ENCODE measurements around the gene STIP1. TPM values are rescaled to one million over a fixed set of nuclear protein-coding genes. Genes with fewer than 3 reads are reported as not detected.

The STIP1 gene
- total RNA-seq, 1 experiment from 2014 or later, result 336 TPM

- H3K9me3 ChIP-seq (ENCODE audit: control insufficient read depth in 1 of 2, insufficient read depth in 1 of 2, low read depth in 1 of 2, low read length in 2 of 2), result no peaks in the 10 kb centered on the region
- H3K27ac ChIP-seq (ENCODE audit: low read depth, low read length), result no peak overlapping the region; the same call in 1 of the 2 replicates
- H4K20me1 ChIP-seq (ENCODE audit: insufficient read depth), result no peaks in the 10 kb centered on the region
- peak overlapping the region in 1 of 2 experiments; percentile 62; a peak in 1 of 4 replicates for H3K4me3 ChIP-seq (replicated peaks in 1 of 2; ENCODE audit: low read depth in 1 of 2, low read length in 2 of 2)
- peak overlapping the region; percentile 85; the same call in 1 of the 2 replicates for H3K4me2 ChIP-seq (ENCODE audit: low read length)
- H3K4me1 ChIP-seq (ENCODE audit: control insufficient read depth in 1 of 2, insufficient read depth in 2 of 2, low read length in 2 of 2), result peaks cover 24 to 61% of the 10 kb centered on the region in 2 experiments
- ChIA-PET RAD21 (ENCODE audit: low non-redundant PET in 1 of 2, low total read pairs in 2 of 2, uncharacterized antibody in 2 of 2, unreplicated experiment in 2 of 2) (no interaction called here), POLR2A (interaction anchor here (3.1 kb wide), 1 partner anchor 8 kb away, joined by 11 read pairs; the partner anchor contains the start of gene FKBP2), CTCF (interaction anchor here (0.8 to 1.5 kb wide), 2 partner anchors 71 to 85 kb away, joined by 3 read pairs; partner anchors contain the start of genes PRDX5 and TRMT112)
- H3K79me2 ChIP-seq (ENCODE audit: insufficient read depth, low read length), result peaks cover 8% of the 10 kb centered on the region
- 0 out of 4 replicates have a peak, but pooled peaks cover 0 to 7% of the 10 kb centered on the region in 2 experiments for H3K36me3 ChIP-seq (ENCODE audit: control insufficient read depth in 1 of 2, insufficient read depth in 2 of 2, low read length in 2 of 2)
- intact Hi-C loops (cut with micrococcal nuclease), result no loop called here
- ATAC-seq (no peak), DNase-seq (ENCODE audit: low read depth, low spot score) (no peak)
- no peaks in the 10 kb centered on the region for H3K9me2 ChIP-seq (ENCODE audit: insufficient read depth)
- no peak overlapping the region for H2AFZ ChIP-seq (ENCODE audit: low read depth, low read length, poor library complexity, severe bottlenecking)
- no peak for TF ChIP-seq SRF (IDR thresholded peaks at IDR 0.05; ENCODE audit: low read depth)
- TF ChIP-seq EGR1 (IDR thresholded peaks at IDR 0.05; ENCODE audit: low read depth), result no peak
- no peak for TF ChIP-seq ATF3 (IDR thresholded peaks at IDR 0.05)
- no peak for TF ChIP-seq RAD21 (IDR thresholded peaks at IDR 0.05; ENCODE audit: low read depth)
- no peak for TF ChIP-seq CEBPB (IDR thresholded peaks at IDR 0.05; ENCODE audit: low read depth)
- BruUV-seq (replicated peaks), result no TSS peak
- no peak overlapping the region for H3K9ac ChIP-seq (ENCODE audit: low read length)
- H3K27me3 ChIP-seq (ENCODE audit: insufficient read depth, low read length), result no peaks in the 10 kb centered on the region
Measured at GRCh38 chr11:64232967-64233315, 47.0 kb downstream of the STIP1 start.

GRCh38 chr11:64233913-64234586, 48.1 kb downstream of the STIP1 start, which contains the start of gene VEGFB:
VEGFB (plus strand) TSS chr11:64234584; CDS start chr11:64234834, 250 bp downstream.
- peak within 1 kb of the TSS; percentile 63 to 79 for H3K4me3 ChIP-seq (replicated peaks in 1 of 2; ENCODE audit: low read depth in 1 of 2, low read length in 2 of 2)
- peak within 1 kb of the TSS; percentile 100 for H3K4me2 ChIP-seq (ENCODE audit: low read length)
- ChIA-PET POLR2A (interaction anchor here (1.2 to 3.1 kb wide), 2 partner anchors 7 to 70 kb away, joined by 3 to 11 read pairs; partner anchors contain the start of gene FKBP2), RAD21 (ENCODE audit: low non-redundant PET in 1 of 2, low total read pairs in 2 of 2, uncharacterized antibody in 2 of 2, unreplicated experiment in 2 of 2) (no interaction called here), CTCF (no interaction called here)
- H3K9me2 ChIP-seq (ENCODE audit: insufficient read depth), result no peaks in the 10 kb centered on the region
- TSS peak; percentile 55 for BruUV-seq (replicated peaks)
- no peaks in the 10 kb centered on the region for H4K20me1 ChIP-seq (ENCODE audit: insufficient read depth)
- ATAC-seq, result peak; percentile 71
- H3K4me1 ChIP-seq (ENCODE audit: control insufficient read depth in 1 of 2, insufficient read depth in 2 of 2, low read length in 2 of 2), result peaks cover 26 to 66% of the 10 kb centered on the region in 2 experiments
- no peak within 1 kb of the TSS for H2AFZ ChIP-seq (ENCODE audit: low read depth, low read length, poor library complexity, severe bottlenecking)
- H3K27ac ChIP-seq (ENCODE audit: low read depth, low read length), result peak within 1 kb of the TSS; percentile 87
- peak within 1 kb of the TSS; percentile 78 for H3K9ac ChIP-seq (ENCODE audit: low read length)
- no peaks in the 10 kb centered on the region for H3K9me3 ChIP-seq (ENCODE audit: control insufficient read depth in 1 of 2, insufficient read depth in 1 of 2, low read depth in 1 of 2, low read length in 2 of 2)
- peak; percentile 76 for TF ChIP-seq POLR2AphosphoS5 (IDR thresholded peaks at IDR 0.05; ENCODE audit: low read depth, low read length)
- TF ChIP-seq YY1 (IDR thresholded peaks at IDR 0.05; ENCODE audit: extremely low read depth, insufficient replicate concordance, low read depth, low read length), result no peak
- TF ChIP-seq ZFX (IDR thresholded peaks at IDR 0.05), result peak; percentile 43; the same call in 1 of the 2 replicates
- H3K36me3 ChIP-seq (ENCODE audit: control insufficient read depth in 1 of 2, insufficient read depth in 2 of 2, low read length in 2 of 2), result 0 out of 4 replicates have a peak, but pooled peaks cover 0 to 8% of the 10 kb centered on the region in 2 experiments
- peaks cover 8% of the 10 kb centered on the region for H3K79me2 ChIP-seq (ENCODE audit: insufficient read depth, low read length)
- H3K27me3 ChIP-seq (ENCODE audit: insufficient read depth, low read length), result no peaks in the 10 kb centered on the region
- intact Hi-C loops (cut with micrococcal nuclease), result no loop called here
- no peak for DNase-seq (ENCODE audit: low read depth, low spot score)

Data from HCT116 (cell line).